Suprapubic skin (tissue), 4 donors: ENCODE data around the gene CDK15. TPM values are rescaled to one million over a fixed set of nuclear protein-coding genes. Genes with fewer than 3 reads are reported as not detected.

Experiments used
- DNase-seq, 2 donors: peaks; one replicate each; pipeline ENCODE4 v3.0.0-alpha.2; 2019; ENCODE audit warnings: low spot score in 2 of 2
- H3K27ac ChIP-seq: fragments of 200-600 bp; sonication (generic); one replicate; pipeline ENCODE4 v1.5.1; 2019
- H3K27me3 ChIP-seq: fragments of 200-600 bp; sonication (generic); one replicate; pipeline ENCODE4 v1.5.1; 2019
- H3K36me3 ChIP-seq: fragments of 200-600 bp; sonication (generic); one replicate; pipeline ENCODE4 v1.5.1; 2019
- H3K4me1 ChIP-seq: fragments of 200-600 bp; sonication (generic); one replicate; pipeline ENCODE4 v1.5.1; 2019
- H3K4me3 ChIP-seq: fragments of 200-600 bp; sonication (generic); one replicate; pipeline ENCODE4 v1.5.1; 2019; ENCODE audit warnings: mild to moderate bottlenecking
- H3K9me3 ChIP-seq: fragments of 200-600 bp; sonication (generic); one replicate; pipeline ENCODE4 v1.5.1; 2019
- EP300 ChIP-seq: sonication (generic); formaldehyde crosslinking; IDR thresholded peaks from one replicate; pipeline ENCODE4 v1.6.1; 2017; ENCODE audit warnings: antibody characterized with exemption
- POLR2A ChIP-seq, 2 donors: fragments of 450-650 bp; IDR thresholded peaks; one replicate each; pipeline ENCODE4 v1.6.1; 2017; ENCODE audit warnings: antibody characterized with exemption in 2 of 2, mild to moderate bottlenecking in 2 of 2, moderate library complexity in 2 of 2
- POLR2AphosphoS5 ChIP-seq, 3 donors: sonication (generic); formaldehyde crosslinking; IDR thresholded peaks; one replicate each; pipeline ENCODE4 v1.6.1; 2017; ENCODE audit warnings: antibody characterized with exemption in 3 of 3
- WGBS: methylation state at CpG from one replicate; pipeline ENCODE4 v1.1.5; 2018; 5-methylcytosine and 5-hydroxymethylcytosine counted together
- total RNA-seq, 4 donors: library from RNA; depleted of rRNA; stranded (reverse); fragments of >200 nt; gene quantifications; one replicate each; pipeline ENCODE4 v1.1.0, GENCODE V29; 2016
- TF ChIP-seq, protein P1 (sequence below), 2 donors: fragments of 200-600 bp in 1 of 2; fragments of 450-650 bp in 1 of 2; sonication (generic) in 1 of 2; IDR thresholded peaks; one replicate each; pipeline ENCODE4 v1.5.1; 2016 to 2019; ENCODE audit warnings: antibody characterized with exemption in 2 of 2, mild to moderate bottlenecking in 1 of 2, moderate library complexity in 1 of 2

The CDK15 gene
- total RNA-seq, 4 donors from 2014 or later: 0.13 to 0.97 (median 0.66) TPM

DNA sequence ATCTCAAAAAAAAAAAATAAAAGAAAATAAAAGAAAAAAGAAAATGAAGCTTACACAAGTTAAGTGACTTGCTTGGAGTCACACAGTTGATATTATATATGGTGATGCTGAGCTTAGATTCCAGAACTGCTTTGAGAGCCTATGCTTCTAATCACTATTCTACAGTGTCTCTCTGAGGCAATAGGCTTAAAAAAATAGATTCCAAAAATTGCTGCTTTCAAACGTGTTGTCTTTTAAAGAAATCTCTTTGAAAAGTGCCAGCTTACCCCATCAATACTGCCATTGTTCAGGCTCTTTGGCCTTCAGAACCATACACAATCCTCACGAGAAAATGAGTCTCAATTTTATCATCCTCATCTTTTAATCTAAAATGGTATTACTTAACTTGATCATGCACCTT is 102.6 kb downstream of the CDK15 start:
- TF ChIP-seq EP300: no peak
- no peak for TF ChIP-seq POLR2AphosphoS5 (IDR thresholded peaks at IDR 0.05)
- no peak for TF ChIP-seq POLR2A (IDR thresholded peaks at IDR 0.05)
- TF ChIP-seq, protein P1, sequence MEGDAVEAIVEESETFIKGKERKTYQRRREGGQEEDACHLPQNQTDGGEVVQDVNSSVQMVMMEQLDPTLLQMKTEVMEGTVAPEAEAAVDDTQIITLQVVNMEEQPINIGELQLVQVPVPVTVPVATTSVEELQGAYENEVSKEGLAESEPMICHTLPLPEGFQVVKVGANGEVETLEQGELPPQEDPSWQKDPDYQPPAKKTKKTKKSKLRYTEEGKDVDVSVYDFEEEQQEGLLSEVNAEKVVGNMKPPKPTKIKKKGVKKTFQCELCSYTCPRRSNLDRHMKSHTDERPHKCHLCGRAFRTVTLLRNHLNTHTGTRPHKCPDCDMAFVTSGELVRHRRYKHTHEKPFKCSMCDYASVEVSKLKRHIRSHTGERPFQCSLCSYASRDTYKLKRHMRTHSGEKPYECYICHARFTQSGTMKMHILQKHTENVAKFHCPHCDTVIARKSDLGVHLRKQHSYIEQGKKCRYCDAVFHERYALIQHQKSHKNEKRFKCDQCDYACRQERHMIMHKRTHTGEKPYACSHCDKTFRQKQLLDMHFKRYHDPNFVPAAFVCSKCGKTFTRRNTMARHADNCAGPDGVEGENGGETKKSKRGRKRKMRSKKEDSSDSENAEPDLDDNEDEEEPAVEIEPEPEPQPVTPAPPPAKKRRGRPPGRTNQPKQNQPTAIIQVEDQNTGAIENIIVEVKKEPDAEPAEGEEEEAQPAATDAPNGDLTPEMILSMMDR (IDR thresholded peaks at IDR 0.05): no peak
- 70% methylated on average over 2 of the region's 2 CpGs for WGBS
- peaks cover 3% of the 10 kb centered on the region for H3K27me3 ChIP-seq
- DNase-seq: no peak
- no peaks in the 10 kb centered on the region for H3K36me3 ChIP-seq
- no peak overlapping the region for H3K4me3 ChIP-seq
- H3K4me1 ChIP-seq: peaks cover 4% of the 10 kb centered on the region
- no peaks in the 10 kb centered on the region for H3K9me3 ChIP-seq
- no peak overlapping the region for H3K27ac ChIP-seq

DNA sequence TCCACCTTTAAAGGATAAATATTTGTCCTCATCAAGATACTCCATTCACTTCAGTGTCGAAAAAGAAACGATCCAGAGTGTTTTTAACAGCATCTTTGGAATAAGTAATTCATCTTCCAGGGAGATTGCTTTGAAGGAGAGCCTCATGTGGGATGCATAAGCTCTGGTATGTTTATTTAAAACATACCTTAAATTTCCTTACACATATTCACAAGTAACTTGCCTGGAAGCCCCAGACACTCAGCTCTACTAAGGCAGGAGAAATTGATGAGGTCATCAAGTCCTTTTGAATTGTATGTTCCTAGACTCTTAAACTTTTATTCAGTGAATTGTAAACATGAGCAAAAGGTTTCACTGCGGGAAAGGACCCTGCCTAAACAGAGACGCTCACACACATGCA is 103.0 kb downstream of the CDK15 start:
- Histone ChIP-seq H3K9me3 (no peaks in the 10 kb centered on the region), H3K27me3 (peaks cover 3% of the 10 kb centered on the region), H3K4me1 (peaks cover 4% of the 10 kb centered on the region), H3K36me3 (no peaks in the 10 kb centered on the region), H3K27ac (no peak overlapping the region), H3K4me3 (no peak overlapping the region)
- WGBS: 75% methylated on average over 4 of the region's 4 CpGs
- no peak for DNase-seq
- TF ChIP-seq POLR2AphosphoS5 (IDR thresholded peaks at IDR 0.05): no peak
- TF ChIP-seq, protein P1 (IDR thresholded peaks at IDR 0.05): no peak
- TF ChIP-seq POLR2A (IDR thresholded peaks at IDR 0.05): no peak

DNA sequence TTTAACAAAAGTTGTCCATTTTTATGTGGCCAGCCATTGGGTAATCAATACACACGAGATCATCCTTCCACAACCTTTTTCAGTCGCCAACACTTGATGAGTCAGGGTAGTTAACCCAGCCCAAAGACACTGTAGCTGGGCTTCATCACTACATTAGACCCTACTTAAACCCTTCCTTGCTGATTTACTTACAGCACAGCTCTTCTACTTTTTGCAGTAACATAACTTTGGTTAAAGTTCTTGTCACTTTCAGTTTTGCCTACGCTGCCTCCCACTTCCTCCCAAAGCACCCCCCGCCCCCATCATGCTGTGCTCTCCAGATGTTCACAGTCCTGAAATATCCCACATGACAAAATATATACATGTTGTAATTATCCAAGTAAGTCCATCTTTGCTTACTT is 103.6 kb downstream of the CDK15 start:
- no peak overlapping the region for H3K27ac ChIP-seq
- H3K36me3 ChIP-seq: no peaks in the 10 kb centered on the region
- no peak for DNase-seq
- no peaks in the 10 kb centered on the region for H3K9me3 ChIP-seq
- 56% methylated on average over 4 of the region's 4 CpGs for WGBS
- peaks cover 4% of the 10 kb centered on the region for H3K4me1 ChIP-seq
- peaks cover 3% of the 10 kb centered on the region for H3K27me3 ChIP-seq
- TF ChIP-seq EP300: no peak
- TF ChIP-seq, protein P1 (IDR thresholded peaks at IDR 0.05): no peak
- TF ChIP-seq POLR2AphosphoS5 (IDR thresholded peaks at IDR 0.05): no peak
- no peak for TF ChIP-seq POLR2A (IDR thresholded peaks at IDR 0.05)
- no peak overlapping the region for H3K4me3 ChIP-seq

DNA sequence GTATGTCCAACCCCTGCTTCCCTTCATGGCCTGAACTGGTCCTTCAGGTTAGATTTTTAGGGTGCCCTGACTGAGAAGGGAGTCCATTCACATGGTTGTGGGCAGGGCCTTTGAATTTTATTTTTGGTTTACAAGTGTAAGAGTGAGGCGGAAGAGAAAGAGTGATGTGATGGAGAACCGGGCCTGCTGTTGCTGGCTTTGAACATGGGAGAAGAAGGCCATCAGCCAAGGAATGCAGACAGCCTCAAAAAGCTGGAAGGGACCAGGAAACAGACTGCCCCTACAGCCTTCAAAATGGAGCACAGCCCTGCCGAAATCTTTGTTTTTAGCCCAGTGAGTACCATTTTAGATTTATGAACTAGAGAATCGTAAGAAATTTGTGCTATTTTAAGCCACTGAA is 105.0 kb downstream of the CDK15 start:
- whole genome bisulfite sequencing: 83% methylated on average over 4 of the region's 4 CpGs
- Histone ChIP-seq H3K27me3 (no peaks in the 10 kb centered on the region), H3K9me3 (no peaks in the 10 kb centered on the region), H3K4me1 (peaks cover 4% of the 10 kb centered on the region), H3K36me3 (no peaks in the 10 kb centered on the region), H3K4me3 (no peak overlapping the region), H3K27ac (no peak overlapping the region)
- no peak for TF ChIP-seq POLR2A (IDR thresholded peaks at IDR 0.05)
- no peak for TF ChIP-seq POLR2AphosphoS5 (IDR thresholded peaks at IDR 0.05)
- TF ChIP-seq, protein P1 (IDR thresholded peaks at IDR 0.05): no peak
- TF ChIP-seq EP300: no peak
- no peak for DNase-seq

DNA sequence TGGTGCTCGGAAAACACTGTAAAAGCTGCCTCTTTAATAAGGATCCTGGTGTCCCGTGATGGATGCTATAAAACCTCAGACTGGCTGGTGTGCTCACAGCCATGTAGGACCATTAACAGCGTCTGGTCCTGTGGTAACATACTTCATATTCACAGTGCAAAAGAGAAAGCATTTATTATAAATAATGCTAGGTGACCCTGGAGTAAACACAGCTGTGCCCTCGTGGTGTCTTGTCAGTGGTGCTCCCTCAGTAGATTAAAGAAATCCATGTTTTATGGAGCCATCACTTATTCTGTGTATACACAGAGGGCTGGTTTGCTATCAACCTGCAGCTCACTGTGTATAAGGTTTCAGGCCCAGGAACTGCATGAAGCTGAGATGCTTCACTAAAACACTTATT is 106.9 kb downstream of the CDK15 start:
- Histone ChIP-seq H3K27me3 (no peaks in the 10 kb centered on the region), H3K4me3 (no peak overlapping the region), H3K9me3 (no peaks in the 10 kb centered on the region), H3K27ac (no peak overlapping the region), H3K36me3 (no peaks in the 10 kb centered on the region), H3K4me1 (peaks cover 4% of the 10 kb centered on the region)
- DNase-seq: no peak
- TF ChIP-seq POLR2AphosphoS5 (IDR thresholded peaks at IDR 0.05) (no peak), EP300 (no peak)
- WGBS: 88% methylated on average over 4 of the region's 4 CpGs

DNA sequence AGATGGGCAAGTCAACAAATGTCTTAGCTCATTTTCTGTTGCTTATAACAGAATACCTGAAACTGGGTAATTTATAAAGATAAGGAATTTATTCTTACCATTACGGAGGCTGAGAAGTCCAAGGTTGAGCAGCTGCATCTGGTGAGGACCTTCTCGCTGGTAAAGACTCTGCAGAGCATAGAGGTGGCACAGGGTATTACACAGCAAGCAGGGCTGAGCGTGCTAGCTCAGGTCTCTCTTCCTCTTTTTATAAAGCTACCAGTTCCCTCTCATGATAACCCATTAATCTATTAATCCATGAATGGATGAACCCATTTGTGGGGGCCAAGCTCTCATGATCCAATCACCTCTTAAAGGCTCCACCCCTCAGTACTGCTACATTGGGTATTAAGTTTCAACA is 109.1 kb downstream of the CDK15 start:
- H3K4me1 ChIP-seq: no peaks in the 10 kb centered on the region
- no peaks in the 10 kb centered on the region for H3K9me3 ChIP-seq
- no peak overlapping the region for H3K27ac ChIP-seq
- H3K27me3 ChIP-seq: no peaks in the 10 kb centered on the region
- WGBS: 89% methylated on average over 3 of the region's 3 CpGs
- no peak for DNase-seq
- H3K36me3 ChIP-seq: no peaks in the 10 kb centered on the region
- TF ChIP-seq, protein P1 (IDR thresholded peaks at IDR 0.05): no peak
- TF ChIP-seq POLR2A (IDR thresholded peaks at IDR 0.05): no peak
- TF ChIP-seq EP300: no peak
- no peak for TF ChIP-seq POLR2AphosphoS5 (IDR thresholded peaks at IDR 0.05)
- no peak overlapping the region for H3K4me3 ChIP-seq
